ENCODE results near the gene PLEKHH2. TPM values are rescaled to one million over a fixed set of nuclear protein-coding genes. Genes with fewer than 3 reads are reported as not detected.

Gene PLEKHH2
- total and polyA plus RNA-seq, 2 of the 13 experiments (the other 11 are each of a cell fraction or from before 2014, with no cell fraction given): 1.1 to 3.0 TPM

DNA sequence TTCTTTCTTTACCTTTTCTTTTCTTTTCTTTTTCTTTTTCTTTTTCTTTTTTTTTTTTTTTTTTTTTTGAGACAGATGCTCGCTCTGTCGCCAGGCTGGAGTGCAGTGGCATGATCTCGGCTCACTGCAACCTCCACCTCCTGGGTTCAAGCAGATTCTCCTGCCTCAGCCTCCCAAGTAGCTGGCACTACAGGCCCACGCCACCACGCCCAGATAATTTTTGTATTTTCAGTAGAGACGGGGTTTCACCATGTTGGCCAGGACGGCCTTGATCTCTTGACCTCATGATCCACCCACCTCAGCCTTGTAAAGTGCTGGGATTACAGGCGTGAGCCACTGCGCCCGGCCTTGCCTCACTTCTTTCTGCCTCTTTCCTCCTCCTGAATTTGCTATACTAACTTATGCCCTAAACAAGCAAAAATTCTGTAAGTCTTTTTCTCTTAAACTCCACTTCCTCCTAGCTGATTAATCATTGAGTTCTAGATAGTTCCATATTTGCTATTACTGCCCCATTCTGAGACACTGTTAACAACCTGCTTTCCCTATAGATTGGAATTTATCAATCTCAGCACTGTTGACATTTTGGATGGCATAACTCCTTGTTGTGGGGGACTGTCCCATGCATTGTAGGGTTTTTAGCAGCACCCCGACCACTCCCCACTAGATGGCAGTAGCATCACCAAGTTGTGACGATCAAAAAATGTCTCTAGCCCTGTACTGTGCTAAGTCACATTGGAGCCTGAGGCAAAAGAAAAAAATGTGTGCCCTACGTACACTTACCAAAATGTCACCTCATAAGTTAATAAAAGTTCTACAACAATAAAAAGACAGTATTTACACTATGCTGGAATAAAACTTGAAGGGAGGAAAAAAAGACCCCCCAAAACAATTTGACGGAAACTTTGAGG is 24.8 kb upstream of the PLEKHH2 start (continued):
- TF ChIP-seq ZNF670 (CRISPR knock-in tag; IDR thresholded peaks at IDR 0.05; ENCODE audit: borderline replicate concordance): no peak
- 0 out of 2 replicates have a peak, but pooled peaks have one; percentile 2 for TF ChIP-seq ZNF629 (CRISPR knock-in tag; conservative IDR thresholded peaks at IDR 0.05)
- no peak for TF ChIP-seq ZNF891 (CRISPR knock-in tag; IDR thresholded peaks at IDR 0.05)
- no peak for TF ChIP-seq SKI (IDR thresholded peaks at IDR 0.05; ENCODE audit: partially characterized antibody)
- no peak for TF ChIP-seq ZC3H4 (CRISPR knock-in tag; IDR thresholded peaks at IDR 0.05; ENCODE audit: borderline replicate concordance)
- TF ChIP-seq ZBTB8A (CRISPR knock-in tag; IDR thresholded peaks at IDR 0.05; ENCODE audit: borderline replicate concordance, low read depth): no peak
- no peak for TF ChIP-seq ZNF143 (CRISPR knock-in tag; IDR thresholded peaks at IDR 0.05)
- no peak for TF ChIP-seq KLF15 (CRISPR knock-in tag; IDR thresholded peaks at IDR 0.05; ENCODE audit: borderline replicate concordance)
- TF ChIP-seq MAF1 (CRISPR knock-in tag; IDR thresholded peaks at IDR 0.05; ENCODE audit: borderline replicate concordance): no peak
- no peak for TF ChIP-seq ZNF343 (CRISPR knock-in tag; IDR thresholded peaks at IDR 0.05)
- TF ChIP-seq, protein P1, sequence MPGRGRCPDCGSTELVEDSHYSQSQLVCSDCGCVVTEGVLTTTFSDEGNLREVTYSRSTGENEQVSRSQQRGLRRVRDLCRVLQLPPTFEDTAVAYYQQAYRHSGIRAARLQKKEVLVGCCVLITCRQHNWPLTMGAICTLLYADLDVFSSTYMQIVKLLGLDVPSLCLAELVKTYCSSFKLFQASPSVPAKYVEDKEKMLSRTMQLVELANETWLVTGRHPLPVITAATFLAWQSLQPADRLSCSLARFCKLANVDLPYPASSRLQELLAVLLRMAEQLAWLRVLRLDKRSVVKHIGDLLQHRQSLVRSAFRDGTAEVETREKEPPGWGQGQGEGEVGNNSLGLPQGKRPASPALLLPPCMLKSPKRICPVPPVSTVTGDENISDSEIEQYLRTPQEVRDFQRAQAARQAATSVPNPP (CRISPR knock-in tag; IDR thresholded peaks at IDR 0.05): no peak
- TF ChIP-seq, protein P2, sequence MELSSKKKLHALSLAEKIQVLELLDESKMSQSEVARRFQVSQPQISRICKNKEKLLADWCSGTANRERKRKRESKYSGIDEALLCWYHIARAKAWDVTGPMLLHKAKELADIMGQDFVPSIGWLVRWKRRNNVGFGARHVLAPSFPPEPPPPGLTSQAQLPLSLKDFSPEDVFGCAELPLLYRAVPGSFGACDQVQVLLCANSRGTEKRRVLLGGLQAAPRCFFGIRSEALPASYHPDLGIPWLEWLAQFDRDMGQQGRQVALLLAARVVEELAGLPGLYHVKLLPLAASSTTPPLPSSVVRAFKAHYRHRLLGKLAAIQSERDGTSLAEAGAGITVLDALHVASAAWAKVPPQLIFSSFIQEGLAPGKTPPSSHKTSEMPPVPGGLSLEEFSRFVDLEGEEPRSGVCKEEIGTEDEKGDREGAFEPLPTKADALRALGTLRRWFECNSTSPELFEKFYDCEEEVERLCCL (CRISPR knock-in tag; IDR thresholded peaks at IDR 0.05; ENCODE audit: borderline replicate concordance): no peak
